Body of pancreas (tissue), 4 donors: ENCODE measurements around the gene PUS3.

Experiments used
- POLR2A ChIP-seq, 3 donors: fragments of 450-650 bp; IDR thresholded peaks; one replicate each; pipeline ENCODE4 v1.6.1; 2016; ENCODE audit warnings: antibody characterized with exemption in 3 of 3, mild to moderate bottlenecking in 2 of 3
- TF ChIP-seq, protein P1 (sequence below), 7 experiments: fragments of 450-650 bp in 4 of 7; fragments of 200-600 bp in 3 of 7; sonication (generic) in 3 of 7; IDR thresholded peaks; one replicate each; pipeline ENCODE4 v1.5.1; 2016 to 2019; ENCODE audit warnings: antibody characterized with exemption in 7 of 7

DNA sequence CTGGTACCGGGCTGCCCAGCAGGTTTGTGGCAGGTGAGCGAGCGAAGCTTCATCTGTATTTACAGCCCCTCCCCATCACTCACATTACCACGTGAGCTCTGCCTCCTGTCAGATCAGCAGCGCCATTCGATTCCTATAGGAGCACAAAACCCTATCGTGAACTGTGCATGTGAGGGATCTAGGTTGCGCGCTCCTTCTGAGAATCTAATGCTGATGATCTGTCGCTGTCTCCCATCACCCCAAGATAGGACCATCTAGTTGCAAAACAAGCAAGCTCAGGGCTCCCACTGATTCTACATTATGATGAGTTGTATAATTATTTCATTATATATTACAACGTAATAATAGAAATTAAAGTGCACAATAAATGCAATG lies 27.1 kb upstream of the PUS3 start:
- no peak for TF ChIP-seq POLR2A (IDR thresholded peaks at IDR 0.05)
- TF ChIP-seq, protein P1, sequence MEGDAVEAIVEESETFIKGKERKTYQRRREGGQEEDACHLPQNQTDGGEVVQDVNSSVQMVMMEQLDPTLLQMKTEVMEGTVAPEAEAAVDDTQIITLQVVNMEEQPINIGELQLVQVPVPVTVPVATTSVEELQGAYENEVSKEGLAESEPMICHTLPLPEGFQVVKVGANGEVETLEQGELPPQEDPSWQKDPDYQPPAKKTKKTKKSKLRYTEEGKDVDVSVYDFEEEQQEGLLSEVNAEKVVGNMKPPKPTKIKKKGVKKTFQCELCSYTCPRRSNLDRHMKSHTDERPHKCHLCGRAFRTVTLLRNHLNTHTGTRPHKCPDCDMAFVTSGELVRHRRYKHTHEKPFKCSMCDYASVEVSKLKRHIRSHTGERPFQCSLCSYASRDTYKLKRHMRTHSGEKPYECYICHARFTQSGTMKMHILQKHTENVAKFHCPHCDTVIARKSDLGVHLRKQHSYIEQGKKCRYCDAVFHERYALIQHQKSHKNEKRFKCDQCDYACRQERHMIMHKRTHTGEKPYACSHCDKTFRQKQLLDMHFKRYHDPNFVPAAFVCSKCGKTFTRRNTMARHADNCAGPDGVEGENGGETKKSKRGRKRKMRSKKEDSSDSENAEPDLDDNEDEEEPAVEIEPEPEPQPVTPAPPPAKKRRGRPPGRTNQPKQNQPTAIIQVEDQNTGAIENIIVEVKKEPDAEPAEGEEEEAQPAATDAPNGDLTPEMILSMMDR (IDR thresholded peaks at IDR 0.05), result no peak
